Pancreas (tissue), 10 donors: Measurements from ENCODE around the gene PDGFRB. TPM values are rescaled to one million over a fixed set of nuclear protein-coding genes. Genes with fewer than 3 reads are reported as not detected.

Experiments used
- ATAC-seq, 4 donors: fragments of 200-7000 bp; cut with Tn5 transposase; one replicate each; pipeline versions ENCODE4 v1.8.0 to v1.9.1; 2020; ENCODE audit warnings: mild to moderate bottlenecking in 4 of 4, moderate library complexity in 4 of 4
- DNase-seq, 6 donors: peaks; one replicate each; pipeline ENCODE4 v3.0.0-alpha.2; 2020
- FAIRE-seq: peaks from 2 replicates; lab custom pipeline; 2012; peaks lifted over from hg19 to GRCh38; lab: Jason Lieb, UNC
- H3K27ac ChIP-seq, 4 donors: fragments of 200-600 bp; sonication (generic); 1 replicate in 3 of 4; 2 replicates in 1 of 4; pipeline versions ENCODE4 v1.5.0 to v1.8.0; 2020
- H3K27me3 ChIP-seq, 4 donors: fragments of 200-600 bp; one replicate each; pipeline ENCODE4 v1.8.0; 2021
- H3K36me3 ChIP-seq, 3 donors: fragments of 200-600 bp; sonication (generic) in 1 of 3; one replicate each; pipeline versions ENCODE4 v1.5.0 to v1.8.0; 2020 to 2021
- H3K4me1 ChIP-seq, 3 donors: fragments of 200-600 bp; one replicate each; pipeline ENCODE4 v1.8.0; 2021
- H3K4me3 ChIP-seq, 4 donors: fragments of 200-600 bp; sonication (generic) in 2 of 4; one replicate each; pipeline versions ENCODE4 v1.5.0 to v1.8.0; 2020 to 2021
- H3K9me3 ChIP-seq, 4 donors: fragments of 200-600 bp; one replicate each; pipeline ENCODE4 v1.8.0; 2021
- WGBS, 2 donors: extraction: QIAGEN DNeasy Blood & Tissue Kit; methylation state at CpG; one replicate each; pipeline ENCODE4 v1.1.7; 2013; 5-methylcytosine and 5-hydroxymethylcytosine counted together
- intact Hi-C, 3 donors: fragments of 100-400 bp; cut with DNase I; formaldehyde crosslinking; loops; one replicate each; pipeline versions ENCODE4 v1.11.1 to v1.14.2; 2022
- polyA plus RNA-seq, 2 donors: library from polyadenylated mRNA; stranded (reverse); fragments of 200-250 nt; gene quantifications; one replicate each; pipeline ENCODE4 v1.2.3, GENCODE V29; 2013
- total RNA-seq, 6 donors: library from RNA; stranded (reverse); fragmentation: NEBNext Ultra II Directional in 4 of 6; extraction: Animal tissue kit (Norgen Biotek cat#: 25700) in 4 of 6; gene quantifications; one replicate each; pipeline versions ENCODE4 v1.2.1 to v1.2.4, GENCODE V29; 2021 to 2023
- TF ChIP-seq, protein P1 (sequence below), 4 donors: fragments of 200-600 bp; sonication (generic) in 3 of 4; IDR thresholded peaks; one replicate each; pipeline versions ENCODE4 v1.5.0 to v1.8.0; 2021; ENCODE audit warnings: antibody characterized with exemption in 4 of 4
- donor health status: healthy with polysubstance abuse.
- donor health status: DM: no; HTN: no; CAD: no; lungs with moderate emphysema.
- donor health status: DM: no; HTN: no; CAD: no.
- donor health status: control.
- donor health status: control.
- donor health status: Bipolar disorder and iron deficiency.
- donor health status: DM: yes; HTN: yes; CAD: no.
- donor health status: DM: no; HTN: no; CAD: no.
- donor health status: DM: no; HTN: no; CAD: no.
- donor health status: DM: yes; HTN: yes; CAD: no.

Gene PDGFRB
- total and polyA plus RNA-seq, 8 donors, result 7.2 to 48.6 (median 14.5) TPM

DNA sequence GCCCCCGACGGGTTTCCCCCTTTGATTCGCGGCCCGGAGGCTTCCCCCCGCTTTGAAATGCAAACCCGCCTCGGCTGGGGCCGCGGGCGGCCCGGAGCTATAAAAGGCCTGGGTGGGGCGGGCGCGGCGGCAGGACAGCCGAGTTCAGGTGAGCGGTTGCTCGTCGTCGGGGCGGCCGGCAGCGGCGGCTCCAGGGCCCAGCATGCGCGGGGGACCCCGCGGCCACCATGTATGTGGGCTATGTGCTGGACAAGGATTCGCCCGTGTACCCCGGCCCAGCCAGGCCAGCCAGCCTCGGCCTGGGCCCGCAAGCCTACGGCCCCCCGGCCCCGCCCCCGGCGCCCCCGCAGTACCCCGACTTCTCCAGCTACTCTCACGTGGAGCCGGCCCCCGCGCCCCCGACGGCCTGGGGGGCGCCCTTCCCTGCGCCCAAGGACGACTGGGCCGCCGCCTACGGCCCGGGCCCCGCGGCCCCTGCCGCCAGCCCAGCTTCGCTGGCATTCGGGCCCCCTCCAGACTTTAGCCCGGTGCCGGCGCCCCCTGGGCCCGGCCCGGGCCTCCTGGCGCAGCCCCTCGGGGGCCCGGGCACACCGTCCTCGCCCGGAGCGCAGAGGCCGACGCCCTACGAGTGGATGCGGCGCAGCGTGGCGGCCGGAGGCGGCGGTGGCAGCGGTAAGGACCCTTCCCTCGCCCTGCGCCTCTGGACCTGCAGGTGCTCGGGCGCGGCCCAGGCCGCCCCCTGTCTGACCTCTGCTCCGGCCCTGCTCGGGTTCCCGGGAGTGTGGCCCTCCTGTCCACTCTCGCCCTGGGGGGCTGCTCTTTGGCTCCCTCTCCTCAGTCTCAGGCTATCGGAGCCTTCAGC is 11.2 kb upstream of the PDGFRB start, which contains the start of gene CDX1:
CDX1 (plus strand) TSS at position 129 of the 862 bp plus-strand sequence; CDS start at position 228, 99 bp downstream.
- Histone ChIP-seq H3K36me3 (no peaks in the 10 kb centered on the region), H3K27me3 (peaks cover 0 to 4% (median 0%) of the 10 kb centered on the region in 4 donors), H3K9me3 (no peaks in the 10 kb centered on the region), H3K4me3 (no peak within 1 kb of the TSS), H3K27ac (no peak within 1 kb of the TSS), H3K4me1 (no peaks in the 10 kb centered on the region)
- no peak for FAIRE-seq
- no peak for DNase-seq
- WGBS, 2 donors, result 37 to 41% methylated on average over 54 to 93 of the region's 93 CpGs
- intact Hi-C loops, result loop anchor here in 1 of 3 donors (10.0 kb wide), 1 partner anchor 268 kb away; no protein-coding TSS in a partner anchor
- TF ChIP-seq, protein P1, sequence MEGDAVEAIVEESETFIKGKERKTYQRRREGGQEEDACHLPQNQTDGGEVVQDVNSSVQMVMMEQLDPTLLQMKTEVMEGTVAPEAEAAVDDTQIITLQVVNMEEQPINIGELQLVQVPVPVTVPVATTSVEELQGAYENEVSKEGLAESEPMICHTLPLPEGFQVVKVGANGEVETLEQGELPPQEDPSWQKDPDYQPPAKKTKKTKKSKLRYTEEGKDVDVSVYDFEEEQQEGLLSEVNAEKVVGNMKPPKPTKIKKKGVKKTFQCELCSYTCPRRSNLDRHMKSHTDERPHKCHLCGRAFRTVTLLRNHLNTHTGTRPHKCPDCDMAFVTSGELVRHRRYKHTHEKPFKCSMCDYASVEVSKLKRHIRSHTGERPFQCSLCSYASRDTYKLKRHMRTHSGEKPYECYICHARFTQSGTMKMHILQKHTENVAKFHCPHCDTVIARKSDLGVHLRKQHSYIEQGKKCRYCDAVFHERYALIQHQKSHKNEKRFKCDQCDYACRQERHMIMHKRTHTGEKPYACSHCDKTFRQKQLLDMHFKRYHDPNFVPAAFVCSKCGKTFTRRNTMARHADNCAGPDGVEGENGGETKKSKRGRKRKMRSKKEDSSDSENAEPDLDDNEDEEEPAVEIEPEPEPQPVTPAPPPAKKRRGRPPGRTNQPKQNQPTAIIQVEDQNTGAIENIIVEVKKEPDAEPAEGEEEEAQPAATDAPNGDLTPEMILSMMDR (IDR thresholded peaks at IDR 0.05), result no peak
- ATAC-seq, result no peak

DNA sequence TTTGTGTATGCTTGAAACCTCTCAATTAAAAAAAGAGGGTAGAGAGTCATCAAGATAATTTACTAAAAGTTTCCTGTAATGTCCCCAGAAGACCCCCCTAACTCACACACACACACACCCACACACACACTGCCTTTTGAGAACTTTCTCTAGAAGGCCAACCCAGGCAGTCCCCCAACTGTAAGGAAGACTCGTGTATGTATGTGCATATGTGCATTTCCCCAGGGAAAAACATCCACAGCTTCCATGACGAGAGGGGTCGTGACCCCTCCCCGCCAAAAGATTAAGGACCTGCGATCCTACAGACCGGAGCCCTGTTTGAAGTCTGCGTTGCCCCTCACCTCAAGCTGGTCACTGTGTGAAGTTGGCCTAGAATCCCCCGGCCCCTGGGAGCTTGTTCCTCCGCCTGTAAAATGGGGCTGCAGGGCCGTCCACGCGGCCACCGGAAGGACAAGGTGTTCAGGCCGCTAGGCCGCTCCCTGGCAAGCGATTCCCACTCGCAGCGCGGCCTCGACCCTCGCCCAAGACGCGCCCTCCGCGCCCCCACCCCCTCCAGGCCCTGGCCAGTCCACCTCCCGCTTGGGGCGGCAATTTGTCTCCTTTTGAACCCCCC is 10.5 kb upstream of the PDGFRB start:
- no peaks in the 10 kb centered on the region for H3K4me1 ChIP-seq
- intact Hi-C loops, result loop anchor here in 1 of 3 donors (10.0 kb wide), 1 partner anchor 269 kb away; no protein-coding TSS in a partner anchor
- DNase-seq, result no peak
- no peaks in the 10 kb centered on the region for H3K9me3 ChIP-seq
- no peak for ATAC-seq
- no peak for FAIRE-seq
- no peak overlapping the region for H3K4me3 ChIP-seq
- no peak overlapping the region for H3K27ac ChIP-seq
- no peaks in the 10 kb centered on the region for H3K36me3 ChIP-seq
- TF ChIP-seq, protein P1 (IDR thresholded peaks at IDR 0.05), result no peak
- H3K27me3 ChIP-seq, result peaks cover 0 to 4% (median 0%) of the 10 kb centered on the region in 4 donors
- 74 to 75% methylated on average over 27 of the region's 27 CpGs for WGBS, 2 donors

DNA sequence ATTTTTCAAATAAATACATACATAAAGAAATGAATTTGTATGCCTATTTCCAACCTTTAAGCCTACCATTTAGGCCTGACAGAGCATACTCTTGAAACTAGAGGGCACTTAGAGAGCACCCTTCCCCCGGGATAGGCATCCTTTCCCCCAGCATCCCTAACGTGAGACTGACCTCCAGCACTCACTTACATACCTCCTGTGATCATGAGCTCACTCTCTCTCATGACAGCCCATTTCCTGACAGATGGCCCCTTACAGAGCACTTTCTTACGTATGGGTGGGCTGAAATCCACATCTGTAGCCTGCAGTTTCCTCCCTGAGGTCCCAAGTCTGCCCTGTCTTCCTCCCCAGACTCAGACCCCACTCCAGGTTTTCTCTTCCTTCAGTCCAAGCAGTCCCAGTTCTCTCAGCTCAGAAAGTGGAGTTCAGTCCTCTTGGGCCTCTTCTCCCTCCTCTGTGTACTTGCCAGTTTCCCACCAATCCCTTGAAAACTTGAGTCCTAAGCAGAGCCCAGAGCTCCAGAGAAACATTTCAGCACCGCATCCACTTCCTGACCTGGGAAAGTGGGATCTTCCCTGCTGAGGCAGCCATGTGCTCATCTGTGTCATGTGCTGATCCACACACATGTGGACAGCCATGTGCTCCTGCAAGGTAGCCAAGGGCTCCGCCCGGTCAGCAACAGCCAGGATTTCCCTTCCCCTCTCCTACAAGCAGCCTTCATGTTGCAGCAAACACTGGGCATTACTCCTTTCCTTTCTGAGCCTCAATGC is 8.8 kb upstream of the PDGFRB start:
- Histone ChIP-seq H3K4me1 (no peaks in the 10 kb centered on the region), H3K27ac (no peak overlapping the region), H3K9me3 (no peaks in the 10 kb centered on the region), H3K4me3 (no peak overlapping the region), H3K27me3 (peaks cover 0 to 4% (median 0%) of the 10 kb centered on the region in 4 donors), H3K36me3 (no peaks in the 10 kb centered on the region)
- FAIRE-seq (no peak), DNase-seq (no peak), ATAC-seq (no peak)
- TF ChIP-seq, protein P1 (IDR thresholded peaks at IDR 0.05), result no peak
- 74 to 81% methylated on average over 6 of the region's 6 CpGs for WGBS, 2 donors
- intact Hi-C loops, result loop anchor here in 2 of 3 donors (5.0 to 10.0 kb wide), 2 partner anchors 53 to 270 kb away; no protein-coding TSS in a partner anchor

DNA sequence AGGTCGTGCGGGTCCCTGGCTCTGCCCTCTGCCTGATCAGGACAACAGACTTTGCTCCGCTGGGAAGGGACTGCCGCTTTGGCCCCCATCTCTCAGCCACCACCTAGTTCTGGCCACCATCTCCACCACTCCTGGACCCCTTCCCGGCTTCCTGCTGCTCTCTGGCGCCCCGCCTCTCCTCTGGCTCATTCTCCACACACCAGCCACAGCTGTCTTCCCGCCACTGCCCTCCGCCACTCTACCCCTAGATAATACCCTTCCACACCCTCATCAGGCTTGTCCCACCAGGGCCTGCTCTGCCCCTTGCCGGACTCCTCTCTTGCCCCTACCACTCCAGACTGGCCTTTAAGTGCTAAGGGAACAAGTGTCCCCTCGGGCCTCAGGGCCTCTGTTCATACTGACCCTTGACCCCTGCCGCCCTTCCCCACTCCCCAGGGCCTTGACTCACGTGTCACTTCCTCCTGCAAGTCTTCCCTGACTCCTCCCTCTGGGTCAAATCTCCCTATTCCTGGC is 8.0 kb upstream of the PDGFRB start:
- Histone ChIP-seq H3K4me1 (no peaks in the 10 kb centered on the region), H3K36me3 (no peaks in the 10 kb centered on the region), H3K4me3 (no peak overlapping the region), H3K27ac (no peak overlapping the region), H3K9me3 (no peaks in the 10 kb centered on the region), H3K27me3 (peaks cover 0 to 4% (median 0%) of the 10 kb centered on the region in 4 donors)
- DNase-seq (no peak), FAIRE-seq (no peak), ATAC-seq (no peak)
- intact Hi-C loops, result loop anchor here in 2 of 3 donors (5.0 to 10.0 kb wide), 2 partner anchors 54 to 271 kb away; no protein-coding TSS in a partner anchor
- TF ChIP-seq, protein P1 (IDR thresholded peaks at IDR 0.05), result no peak
- WGBS, 2 donors, result 78 to 81% methylated on average over 13 of the region's 13 CpGs
